ENCODE data around the gene OR51I2. TPM values are rescaled to one million over a fixed set of nuclear protein-coding genes. Genes with fewer than 3 reads are reported as not detected.

The OR51I2 gene
- not detected in 2 replicates for total RNA-seq

GRCh38 chr11:5449023-5449422, at the start of gene OR51I2:
OR51I2 (plus strand) TSS chr11:5449323; CDS start chr11:5453489, 4,166 bp downstream.
- no peak for DNase-seq (ENCODE audit: low read depth in 2 of 2)

DNA sequence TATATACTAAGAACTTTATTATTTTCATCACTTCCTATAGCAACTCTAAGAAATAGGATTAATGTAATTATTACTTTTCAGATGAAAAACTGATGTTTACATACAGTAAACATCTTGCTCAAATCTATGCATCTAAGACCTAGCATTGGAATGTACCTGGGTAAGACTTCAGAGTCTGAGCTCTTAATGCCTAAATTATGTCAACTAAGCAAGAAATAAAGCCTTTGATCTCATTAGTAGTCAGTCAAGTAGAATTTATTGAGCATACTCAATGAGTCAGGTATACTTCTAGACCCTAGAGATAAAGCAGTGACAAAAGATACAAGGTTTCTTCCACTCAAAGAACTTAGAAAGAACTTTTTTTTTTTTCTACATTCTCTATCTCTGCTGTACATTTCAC, 44.0 kb upstream of the OR51I2 start:
- DNase-seq (ENCODE audit: low read depth in 2 of 2) = no peak

GRCh38 chr11:5420993-5421392, 28.1 kb upstream of the OR51I2 start:
- DNase-seq (ENCODE audit: low read depth in 2 of 2) = no peak

- no peak for DNase-seq (ENCODE audit: low read depth in 2 of 2)
Observed at GRCh38 chr11:5421811-5422210, 27.3 kb upstream of the OR51I2 start, which contains the start of gene OR51Q1. OR51Q1 (plus strand) TSS chr11:5422111; CDS start chr11:5422201, 90 bp downstream.

- no peak for DNase-seq (ENCODE audit: low read depth in 2 of 2)
Observed at GRCh38 chr11:5423131-5423530, 26.0 kb upstream of the OR51I2 start.

- DNase-seq (ENCODE audit: low read depth in 2 of 2) = no peak
Observed at GRCh38 chr11:5441414-5441813, 7.7 kb upstream of the OR51I2 start, which contains the start of gene OR51I1. OR51I1 (minus strand) TSS chr11:5441514; CDS start chr11:5441514, 0 bp downstream.

DNA sequence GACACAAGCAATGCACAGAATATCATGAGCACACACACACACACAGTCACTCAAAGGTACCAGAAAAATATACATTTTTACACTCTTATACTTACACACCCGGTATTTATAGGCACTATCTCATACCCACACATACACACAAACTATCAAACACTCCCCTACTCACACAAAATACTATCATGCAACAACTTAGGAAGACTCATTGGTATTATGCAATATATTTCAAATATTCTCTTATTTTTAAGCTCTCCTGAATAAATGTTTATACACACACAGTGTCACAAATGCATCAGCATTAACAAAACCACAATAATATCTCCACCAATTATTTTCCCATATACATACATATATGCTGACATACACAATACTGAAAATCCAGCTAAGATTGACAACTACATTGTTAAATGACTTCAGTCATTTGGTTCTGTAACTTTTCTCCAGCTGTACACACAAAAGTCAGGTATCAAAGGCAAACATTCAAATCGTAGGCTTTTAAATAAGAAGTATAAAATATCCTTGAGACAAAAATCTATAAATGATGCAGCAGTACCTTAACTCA, 5.2 kb upstream of the OR51I2 start:
- DNase-seq (ENCODE audit: low read depth in 2 of 2) = no peak

DNA sequence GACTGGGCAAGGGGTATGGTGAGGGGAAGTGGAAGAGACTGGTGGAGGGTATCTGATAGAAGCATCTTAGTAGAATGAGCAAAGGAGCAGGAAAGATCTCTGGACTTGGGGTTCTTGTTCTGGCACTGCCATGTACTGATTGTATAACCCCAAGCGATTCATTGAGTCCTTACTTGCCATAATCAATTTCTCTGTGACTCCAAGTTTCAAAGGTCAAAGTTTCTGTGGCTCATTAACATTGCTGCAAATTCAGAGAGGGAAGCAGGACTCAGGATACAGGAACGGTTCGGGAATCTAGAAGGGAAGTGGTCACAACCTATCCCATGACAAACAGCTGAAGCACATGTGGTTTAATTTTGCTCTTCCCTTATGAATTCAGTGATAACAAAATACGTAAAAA, 309 bp downstream of the OR51I2 start:
- DNase-seq (ENCODE audit: low read depth in 2 of 2) = no peak

- no peak for DNase-seq (ENCODE audit: low read depth in 2 of 2)
Observed at GRCh38 chr11:5460983-5461621, 12.0 kb downstream of the OR51I2 start.

GRCh38 chr11:5467527-5467926, 18.4 kb downstream of the OR51I2 start:
- DNase-seq (ENCODE audit: low read depth in 2 of 2) = no peak

DNA sequence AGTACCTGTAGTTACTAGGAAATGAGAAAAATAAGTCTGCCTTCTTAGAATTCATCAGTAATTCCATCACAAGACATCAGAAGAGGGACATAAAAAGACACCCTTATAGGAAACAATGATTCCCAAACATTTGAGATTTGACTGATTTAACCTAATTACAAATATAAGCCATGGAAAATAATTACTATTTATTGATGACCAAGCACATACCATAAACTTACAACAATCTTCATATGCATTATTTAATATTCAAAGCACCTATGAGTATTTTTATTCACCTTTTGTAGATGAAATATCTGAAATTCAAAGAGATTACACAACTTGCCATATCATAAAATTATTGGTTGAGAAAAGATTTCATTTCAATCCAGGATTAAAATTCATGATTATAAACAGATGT, 24.8 kb downstream of the OR51I2 start:
- no peak for DNase-seq (ENCODE audit: low read depth in 2 of 2)

DNA sequence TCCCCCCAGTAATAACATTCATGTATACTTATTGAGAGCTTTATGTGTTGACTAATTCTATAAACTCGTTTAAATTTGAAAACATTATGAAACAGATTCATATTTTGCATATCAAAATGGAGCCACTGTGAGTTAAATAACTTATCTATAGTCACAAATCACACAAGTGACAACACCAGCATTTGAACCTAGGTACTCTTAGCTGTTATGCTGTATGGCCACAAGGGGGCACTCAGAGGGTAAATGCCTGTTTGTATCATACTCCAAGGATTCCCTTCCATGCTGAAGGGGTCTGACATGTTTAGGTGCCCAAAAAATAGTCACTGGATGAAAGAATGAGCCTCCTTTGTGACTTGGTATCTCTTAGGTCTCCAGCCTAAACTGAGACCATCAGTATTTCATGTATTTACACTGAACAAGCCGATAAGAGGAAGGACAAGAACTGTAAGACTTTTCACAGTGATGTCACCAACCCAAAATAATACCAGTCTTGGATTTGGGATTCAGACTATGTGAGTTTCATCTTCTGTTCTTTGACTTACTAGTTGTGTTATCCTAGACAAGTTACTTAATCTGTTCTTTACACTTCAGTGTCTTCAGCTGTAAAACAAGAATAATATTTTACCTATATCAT, 27.2 kb downstream of the OR51I2 start:
- peak; percentile 68 to 71 for DNase-seq (ENCODE audit: low read depth in 2 of 2)

DNA sequence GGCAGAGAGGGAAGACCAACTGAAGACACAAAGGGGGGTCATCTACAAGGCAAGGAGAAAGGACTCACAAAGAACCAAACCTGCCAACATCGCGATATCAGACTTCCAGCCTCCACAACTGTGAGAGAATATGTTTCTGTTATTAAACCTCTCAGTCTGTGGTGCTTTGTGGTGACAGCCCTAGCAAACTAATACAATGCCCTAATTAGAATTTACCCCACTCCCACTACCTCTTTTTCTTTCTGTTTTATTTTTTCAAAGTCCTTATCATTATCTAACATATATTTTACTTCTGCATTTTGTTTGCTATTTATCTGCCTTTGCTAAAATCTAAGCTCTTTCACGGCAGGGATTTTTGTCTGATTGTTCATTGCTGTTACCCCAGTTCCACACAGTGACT, 36.9 kb downstream of the OR51I2 start:
- DNase-seq (ENCODE audit: low read depth in 2 of 2) = no peak

DNA sequence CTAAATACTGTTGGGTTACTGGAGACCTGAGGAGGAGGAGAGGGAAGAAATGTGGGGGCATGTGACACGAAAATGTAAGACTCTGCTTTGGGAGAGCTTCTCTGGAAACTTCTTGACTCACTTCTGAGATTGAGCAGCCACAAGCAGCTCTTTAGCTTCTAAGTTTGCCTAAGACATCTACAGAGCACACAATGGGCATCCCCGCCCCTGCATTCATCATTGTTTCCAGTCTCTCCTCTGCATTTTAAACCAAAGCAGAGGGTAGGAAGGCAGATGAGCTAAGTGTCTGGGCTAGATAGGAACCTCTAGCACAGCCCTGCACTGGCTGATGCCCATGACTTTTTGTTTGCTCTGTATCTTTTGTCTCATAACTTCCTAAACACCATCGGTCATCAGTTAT, 37.3 kb downstream of the OR51I2 start:
- no peak for DNase-seq (ENCODE audit: low read depth in 2 of 2)

- DNase-seq (ENCODE audit: low read depth in 2 of 2) = no peak
Observed at GRCh38 chr11:5488385-5488784, 39.3 kb downstream of the OR51I2 start, which contains the start of gene OR52D1. OR52D1 (plus strand) TSS chr11:5488685; CDS start chr11:5488707, 22 bp downstream.

DNA sequence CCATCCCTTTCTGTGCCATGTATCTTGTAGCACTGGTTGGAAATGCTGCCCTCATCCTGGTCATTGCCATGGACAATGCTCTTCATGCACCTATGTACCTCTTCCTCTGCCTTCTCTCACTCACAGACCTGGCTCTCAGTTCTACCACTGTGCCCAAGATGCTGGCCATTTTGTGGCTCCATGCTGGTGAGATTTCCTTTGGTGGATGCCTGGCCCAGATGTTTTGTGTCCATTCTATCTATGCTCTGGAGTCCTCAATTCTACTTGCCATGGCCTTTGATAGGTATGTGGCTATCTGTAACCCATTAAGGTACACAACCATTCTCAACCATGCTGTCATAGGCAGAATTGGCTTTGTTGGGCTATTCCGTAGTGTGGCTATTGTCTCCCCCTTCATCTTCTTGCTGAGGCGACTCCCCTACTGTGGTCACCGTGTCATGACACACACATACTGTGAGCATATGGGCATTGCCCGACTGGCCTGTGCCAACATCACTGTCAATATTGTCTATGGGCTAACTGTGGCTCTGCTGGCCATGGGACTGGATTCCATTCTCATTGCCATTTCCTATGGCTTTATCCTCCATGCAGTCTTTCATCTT, 39.8 kb downstream of the OR51I2 start:
- no peak for DNase-seq (ENCODE audit: low read depth in 2 of 2)

DNA sequence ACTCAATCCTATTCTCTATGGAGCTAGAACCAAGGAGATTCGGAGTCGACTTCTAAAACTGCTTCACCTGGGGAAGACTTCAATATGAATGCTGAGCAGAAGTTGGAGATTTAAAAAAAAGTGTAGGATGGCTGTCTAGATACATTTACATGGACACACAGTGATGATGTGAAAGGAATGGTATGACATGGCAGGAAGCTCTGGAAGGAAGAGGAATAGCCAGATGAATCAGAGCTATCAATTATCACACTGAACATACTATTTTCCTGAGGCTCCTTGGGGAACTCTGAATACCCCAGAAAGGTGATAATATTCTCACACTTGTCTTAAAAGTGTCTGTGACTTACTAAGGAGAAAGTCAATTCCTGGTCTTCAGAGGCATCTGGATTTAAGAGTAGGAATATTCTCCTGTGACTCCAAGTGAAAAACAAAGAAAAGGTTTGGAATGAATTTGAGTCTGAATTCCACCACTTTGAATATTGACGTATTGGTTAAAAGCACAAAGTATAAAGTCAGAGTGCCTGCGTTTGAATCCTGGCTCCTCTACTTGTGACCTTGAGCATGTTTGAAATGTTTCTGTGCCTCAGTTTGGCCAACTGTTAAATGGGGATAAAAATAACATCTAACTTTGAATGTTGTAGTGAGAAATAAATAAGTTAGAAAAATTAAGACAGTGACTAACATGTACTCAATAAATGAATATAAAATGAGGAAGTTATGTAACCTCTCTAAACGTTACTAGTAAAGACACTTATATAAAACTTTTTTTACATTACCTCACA, 40.6 kb downstream of the OR51I2 start:
- DNase-seq (ENCODE audit: low read depth in 2 of 2) = peak in 1 of 2 donors; percentile 50

GRCh38 chr11:5499671-5500070, 50.5 kb downstream of the OR51I2 start:
- no peak for DNase-seq (ENCODE audit: low read depth in 2 of 2)

GRCh38 chr11:5500393-5500801, 51.3 kb downstream of the OR51I2 start:
- DNase-seq (ENCODE audit: low read depth in 2 of 2) = no peak

- DNase-seq (ENCODE audit: low read depth in 2 of 2) = no peak
Observed at GRCh38 chr11:5504403-5504921, 55.3 kb downstream of the OR51I2 start.

DNA sequence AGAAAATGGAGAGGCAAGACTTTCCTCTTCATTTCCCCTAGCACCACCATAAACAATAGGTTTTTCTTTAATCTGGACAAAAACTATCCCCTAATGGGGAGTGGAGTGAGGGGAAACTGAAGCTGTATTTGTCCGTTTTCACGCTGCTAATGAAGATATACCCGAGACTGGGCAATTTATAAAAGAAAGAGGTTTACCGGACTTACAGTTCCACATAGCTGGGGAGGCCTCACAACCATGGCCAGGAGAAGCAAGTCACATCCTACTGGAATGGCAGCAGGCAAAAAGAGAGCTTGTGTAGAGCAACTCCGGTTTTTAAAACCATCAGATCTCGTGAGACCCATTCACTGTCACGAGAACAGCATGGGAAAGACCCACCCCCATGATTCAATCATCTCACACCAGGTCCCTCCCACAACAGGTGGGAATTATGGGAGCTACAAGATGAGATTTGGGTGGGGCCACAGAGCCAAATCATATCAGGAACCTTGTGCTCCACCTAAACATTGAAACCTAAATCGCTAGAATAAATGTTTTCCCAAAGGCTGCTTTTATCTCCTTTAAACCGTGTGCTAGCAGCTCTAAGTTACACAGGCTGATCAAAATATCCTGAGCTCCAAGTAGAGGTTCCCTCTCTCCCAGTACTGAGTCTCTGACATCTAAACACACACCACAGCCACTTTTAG, 56.4 kb downstream of the OR51I2 start:
- DNase-seq (ENCODE audit: low read depth in 2 of 2) = no peak

Data from lung microvascular endothelial cell (primary cell).